KMS-11 (cell line): ENCODE measurements around the gene EML4.

Experiments used
- H2AFZ ChIP-seq: fragments of 200-600 bp; sonication (generic); 2 replicates; pipeline ENCODE4 v1.6.1; 2016; ENCODE audit warnings: antibody characterized with exemption, mixed run types, low read depth
- H3K27ac ChIP-seq: fragments of 200-600 bp; sonication (generic); 2 replicates; pipeline ENCODE4 v1.6.1; 2016; ENCODE audit warnings: mild to moderate bottlenecking, mixed run types
- H3K27me3 ChIP-seq: fragments of 200-600 bp; sonication (generic); 2 replicates; pipeline ENCODE4 v1.6.1; 2017; ENCODE audit warnings: mild to moderate bottlenecking, low read depth, mixed run types, moderate library complexity; ENCODE audit not compliant: insufficient read depth
- H3K36me3 ChIP-seq: fragments of 200-600 bp; sonication (generic); 2 replicates; pipeline ENCODE4 v1.6.1; 2017; ENCODE audit warnings: mild to moderate bottlenecking, mixed run types; ENCODE audit not compliant: insufficient read depth
- H3K4me1 ChIP-seq: fragments of 200-600 bp; sonication (generic); 2 replicates; pipeline ENCODE4 v1.6.1; 2016; ENCODE audit warnings: mild to moderate bottlenecking, low read depth, mixed run types; ENCODE audit not compliant: poor library complexity, severe bottlenecking
- H3K4me2 ChIP-seq: fragments of 200-600 bp; sonication (generic); 2 replicates; pipeline ENCODE4 v1.7.0; 2016; ENCODE audit warnings: mild to moderate bottlenecking, mixed run types
- H3K4me3 ChIP-seq: fragments of 200-600 bp; sonication (generic); IDR thresholded peaks from 2 replicates; pipeline ENCODE4 v1.6.1; 2017; ENCODE audit warnings: low read depth, low read length, mixed read lengths; ENCODE audit not compliant: insufficient read depth
- H3K79me2 ChIP-seq: fragments of 200-600 bp; sonication (generic); 2 replicates; pipeline ENCODE4 v1.6.1; 2016; ENCODE audit warnings: low read depth, mixed run types; ENCODE audit not compliant: insufficient read depth
- H3K9ac ChIP-seq: fragments of 200-600 bp; sonication (generic); 2 replicates; pipeline ENCODE4 v1.6.1; 2016; ENCODE audit warnings: mild to moderate bottlenecking, mixed run types
- H4K20me1 ChIP-seq: fragments of 200-600 bp; sonication (generic); 2 replicates; pipeline ENCODE4 v1.6.1; 2016; ENCODE audit warnings: mild to moderate bottlenecking, mixed run types; ENCODE audit not compliant: insufficient read depth
- TF ChIP-seq, protein P1 (sequence below): fragments of 200-600 bp; sonication (generic); conservative IDR thresholded peaks from 2 replicates; pipeline ENCODE4 v1.6.1; 2017; ENCODE audit warnings: low read depth, mild to moderate bottlenecking, antibody characterized with exemption, low read length, moderate library complexity, mixed read lengths

EML4 gene

GRCh38 chr2:42241517-42241916 is 72.4 kb downstream of the EML4 start:
- Histone ChIP-seq H3K4me2 (no peak overlapping the region), H3K27ac (no peak overlapping the region), H3K4me1 (no peaks in the 10 kb centered on the region), H3K9ac (no peak overlapping the region), H3K27me3 (no peaks in the 10 kb centered on the region), H3K79me2 (peaks cover 80% of the 10 kb centered on the region), H4K20me1 (peaks cover 47% of the 10 kb centered on the region), H3K4me3 (no peak overlapping the region), H2AFZ (no peak overlapping the region), H3K36me3 (no peaks in the 10 kb centered on the region)
- TF ChIP-seq, protein P1, sequence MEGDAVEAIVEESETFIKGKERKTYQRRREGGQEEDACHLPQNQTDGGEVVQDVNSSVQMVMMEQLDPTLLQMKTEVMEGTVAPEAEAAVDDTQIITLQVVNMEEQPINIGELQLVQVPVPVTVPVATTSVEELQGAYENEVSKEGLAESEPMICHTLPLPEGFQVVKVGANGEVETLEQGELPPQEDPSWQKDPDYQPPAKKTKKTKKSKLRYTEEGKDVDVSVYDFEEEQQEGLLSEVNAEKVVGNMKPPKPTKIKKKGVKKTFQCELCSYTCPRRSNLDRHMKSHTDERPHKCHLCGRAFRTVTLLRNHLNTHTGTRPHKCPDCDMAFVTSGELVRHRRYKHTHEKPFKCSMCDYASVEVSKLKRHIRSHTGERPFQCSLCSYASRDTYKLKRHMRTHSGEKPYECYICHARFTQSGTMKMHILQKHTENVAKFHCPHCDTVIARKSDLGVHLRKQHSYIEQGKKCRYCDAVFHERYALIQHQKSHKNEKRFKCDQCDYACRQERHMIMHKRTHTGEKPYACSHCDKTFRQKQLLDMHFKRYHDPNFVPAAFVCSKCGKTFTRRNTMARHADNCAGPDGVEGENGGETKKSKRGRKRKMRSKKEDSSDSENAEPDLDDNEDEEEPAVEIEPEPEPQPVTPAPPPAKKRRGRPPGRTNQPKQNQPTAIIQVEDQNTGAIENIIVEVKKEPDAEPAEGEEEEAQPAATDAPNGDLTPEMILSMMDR = no peak

DNA sequence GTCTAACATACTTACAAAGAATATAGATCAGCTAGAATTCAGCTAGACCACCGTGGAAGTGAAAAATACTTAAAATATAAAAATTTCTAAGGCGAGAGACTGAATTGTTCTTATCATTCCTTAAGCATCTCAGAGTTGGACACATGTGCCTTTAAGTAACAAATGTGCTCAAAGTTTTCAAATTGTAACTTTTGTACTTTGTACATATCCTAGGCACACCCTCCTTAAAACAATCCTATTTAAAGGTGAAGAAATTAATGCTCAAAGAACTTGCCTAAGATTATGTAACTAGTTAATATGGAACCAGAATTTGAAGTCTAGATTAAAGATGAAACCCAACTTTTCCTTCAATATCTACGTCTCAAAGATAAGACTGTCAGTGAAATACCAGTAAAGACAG is 74.1 kb downstream of the EML4 start:
- peaks cover 32% of the 10 kb centered on the region for H4K20me1 ChIP-seq
- no peaks in the 10 kb centered on the region for H3K36me3 ChIP-seq
- no peak overlapping the region for H3K27ac ChIP-seq
- no peaks in the 10 kb centered on the region for H3K4me1 ChIP-seq
- TF ChIP-seq, protein P1 = no peak
- H3K9ac ChIP-seq = no peak overlapping the region
- no peak overlapping the region for H3K4me2 ChIP-seq
- H3K4me3 ChIP-seq = no peak overlapping the region
- H3K27me3 ChIP-seq = no peaks in the 10 kb centered on the region
- H3K79me2 ChIP-seq = peaks cover 63% of the 10 kb centered on the region
- no peak overlapping the region for H2AFZ ChIP-seq

DNA sequence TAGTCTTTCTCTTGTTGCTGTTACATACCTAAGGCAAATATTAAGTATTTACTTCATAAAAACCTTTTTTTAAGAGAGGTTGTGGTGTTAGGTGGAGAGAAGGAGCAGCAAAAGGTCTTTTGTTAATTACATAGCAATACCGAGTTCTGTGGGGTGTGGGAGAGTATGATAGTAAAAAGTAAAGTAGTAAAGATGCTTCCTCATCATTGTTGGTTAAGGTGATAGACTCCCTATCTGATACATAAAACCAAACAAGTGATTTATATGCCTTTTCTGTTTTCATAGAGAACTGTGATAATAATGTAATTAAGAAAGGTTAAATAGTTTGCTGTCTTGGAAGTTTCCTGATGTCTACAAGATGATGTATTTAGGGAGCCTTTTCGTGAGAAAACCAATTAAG is 75.4 kb downstream of the EML4 start:
- H3K9ac ChIP-seq = no peak overlapping the region
- TF ChIP-seq, protein P1 = no peak
- no peak overlapping the region for H3K4me2 ChIP-seq
- H2AFZ ChIP-seq = no peak overlapping the region
- no peak overlapping the region for H3K4me3 ChIP-seq
- H3K4me1 ChIP-seq = no peaks in the 10 kb centered on the region
- no peaks in the 10 kb centered on the region for H3K36me3 ChIP-seq
- no peak overlapping the region for H3K27ac ChIP-seq
- peaks cover 27% of the 10 kb centered on the region; the same call in 1 of the 2 replicates for H4K20me1 ChIP-seq
- H3K27me3 ChIP-seq = no peaks in the 10 kb centered on the region
- H3K79me2 ChIP-seq = peaks cover 53% of the 10 kb centered on the region; the same call in 1 of the 2 replicates

GRCh38 chr2:42245396-42245795 is 76.2 kb downstream of the EML4 start:
- TF ChIP-seq, protein P1 = no peak
- peaks cover 23% of the 10 kb centered on the region; the same call in 1 of the 2 replicates for H4K20me1 ChIP-seq

More at GRCh38 chr2:42245396-42245795, 76.2 kb downstream of the EML4 start:
- H3K79me2 ChIP-seq = peaks cover 44% of the 10 kb centered on the region; the same call in 1 of the 2 replicates
- no peaks in the 10 kb centered on the region for H3K27me3 ChIP-seq
- no peak overlapping the region for H3K9ac ChIP-seq
- H3K36me3 ChIP-seq = no peaks in the 10 kb centered on the region
- H3K4me3 ChIP-seq = no peak overlapping the region
- H3K4me1 ChIP-seq = peaks cover 4% of the 10 kb centered on the region
- H2AFZ ChIP-seq = no peak overlapping the region
- no peak overlapping the region for H3K27ac ChIP-seq
- H3K4me2 ChIP-seq = no peak overlapping the region
